Left renal cortex interstitium (tissue), 4 donors: ENCODE results near the gene MTA1. TPM values are rescaled to one million over a fixed set of nuclear protein-coding genes. Genes with fewer than 3 reads are reported as not detected.

Source experiments
- DNase-seq, 4 donors: peaks; one replicate each; pipeline ENCODE4 v3.0.0-alpha.2; 2013; ENCODE audit warnings: low read depth in 4 of 4, low spot score in 2 of 4, missing footprints in 1 of 4
- polyA plus RNA-seq, 4 donors: library from polyadenylated mRNA; unstranded; fragments of 120-200 nt; gene quantifications; one replicate each; pipeline ENCODE4 v1.2.1, GENCODE V29; 2013; ENCODE audit not compliant: insufficient read length in 4 of 4

The MTA1 gene
- polyA plus RNA-seq = 100 to 1,000 TPM in 3 of 4 donors, 10 to 100 TPM in 1; 71.1 to 172 (median 132) TPM

DNA sequence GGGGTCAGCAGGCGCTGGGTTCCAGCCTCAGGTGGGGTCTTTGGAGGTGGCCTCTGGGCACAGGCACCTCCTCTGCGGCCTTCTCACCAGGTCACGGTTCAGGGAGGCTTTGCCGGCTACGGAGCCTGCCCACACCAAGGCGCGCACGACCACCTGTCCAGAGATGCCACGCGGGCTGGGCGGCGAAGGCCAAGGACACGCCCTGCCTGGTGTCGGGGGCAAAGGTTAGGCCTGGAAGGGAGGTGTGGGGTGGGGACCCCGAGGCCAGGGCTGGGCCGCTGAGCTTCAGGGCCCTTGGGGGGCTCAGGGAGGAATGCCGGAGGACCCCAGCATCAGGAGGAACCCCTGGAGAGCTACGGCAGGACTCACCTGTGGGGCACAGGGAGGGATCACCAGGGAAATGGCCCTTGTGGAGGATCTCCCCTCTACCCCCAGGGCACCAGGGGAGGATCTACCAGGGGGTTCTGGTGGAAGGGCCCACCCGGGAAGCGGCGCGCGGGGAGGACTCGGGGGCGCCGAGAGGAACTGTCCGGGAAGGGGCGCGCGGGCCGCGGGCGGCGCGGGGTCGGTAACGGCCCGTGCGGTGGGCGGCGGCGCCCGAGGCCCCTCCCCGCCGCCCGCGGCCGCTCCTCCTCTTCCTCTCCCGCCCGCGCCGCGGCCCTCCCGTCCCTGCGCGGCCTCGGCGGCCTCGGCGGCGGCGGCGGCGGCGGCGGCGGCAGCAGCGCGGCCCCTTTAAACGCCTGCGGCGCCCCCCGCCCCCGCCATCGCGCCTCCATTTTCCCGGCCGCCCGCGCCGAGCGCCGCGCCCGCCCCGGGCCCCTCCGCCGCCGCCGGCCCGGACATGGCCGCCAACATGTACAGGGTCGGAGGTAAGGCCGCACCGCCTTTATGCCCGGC, at the start of gene MTA1:
TSS of gene MTA1 (plus strand) at position 633 of the 897 bp plus-strand sequence. CDS start at position 842, 209 bp downstream.
- DNase-seq = no peak

DNA sequence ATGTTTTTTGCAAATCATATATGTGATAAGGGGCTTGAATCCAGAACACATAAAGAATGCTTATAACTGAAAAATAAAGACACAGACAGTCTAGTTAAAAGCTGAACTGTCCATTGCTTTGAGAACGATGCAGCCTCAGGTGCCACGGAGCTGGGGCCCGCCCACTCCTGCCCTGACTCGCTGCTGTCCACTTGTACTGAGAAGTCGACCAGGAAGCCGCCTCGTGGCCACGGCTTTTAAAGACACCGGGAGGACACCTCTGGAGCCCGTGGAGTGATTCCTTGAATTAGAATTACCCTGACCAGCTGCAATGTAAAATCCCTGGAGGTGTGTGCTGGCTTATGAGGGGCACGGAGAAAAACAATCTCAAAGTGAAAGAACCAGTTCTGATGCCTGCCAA, 45.2 kb upstream of the MTA1 start:
- no peak for DNase-seq

DNA sequence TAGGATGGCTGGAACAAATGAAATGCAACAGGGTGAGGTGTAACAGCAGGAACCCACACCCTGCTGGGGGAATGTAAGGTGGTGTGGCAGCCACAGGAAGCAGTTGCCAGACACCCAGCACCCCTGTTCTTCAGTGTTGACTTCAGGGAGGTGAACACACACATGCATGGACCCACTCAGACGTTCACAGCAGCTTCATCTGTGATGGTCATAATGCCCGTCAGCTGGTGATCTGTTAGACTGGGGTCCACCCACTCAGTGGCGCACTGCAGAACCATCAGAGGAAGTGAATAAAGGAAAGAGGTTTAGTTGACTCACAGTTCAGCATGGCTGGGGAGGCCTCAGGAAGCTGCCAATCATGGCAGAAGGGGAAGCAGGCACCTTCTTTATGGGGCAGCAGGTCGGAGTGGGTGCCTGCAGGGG, 44.0 kb upstream of the MTA1 start:
- DNase-seq = no peak

DNA sequence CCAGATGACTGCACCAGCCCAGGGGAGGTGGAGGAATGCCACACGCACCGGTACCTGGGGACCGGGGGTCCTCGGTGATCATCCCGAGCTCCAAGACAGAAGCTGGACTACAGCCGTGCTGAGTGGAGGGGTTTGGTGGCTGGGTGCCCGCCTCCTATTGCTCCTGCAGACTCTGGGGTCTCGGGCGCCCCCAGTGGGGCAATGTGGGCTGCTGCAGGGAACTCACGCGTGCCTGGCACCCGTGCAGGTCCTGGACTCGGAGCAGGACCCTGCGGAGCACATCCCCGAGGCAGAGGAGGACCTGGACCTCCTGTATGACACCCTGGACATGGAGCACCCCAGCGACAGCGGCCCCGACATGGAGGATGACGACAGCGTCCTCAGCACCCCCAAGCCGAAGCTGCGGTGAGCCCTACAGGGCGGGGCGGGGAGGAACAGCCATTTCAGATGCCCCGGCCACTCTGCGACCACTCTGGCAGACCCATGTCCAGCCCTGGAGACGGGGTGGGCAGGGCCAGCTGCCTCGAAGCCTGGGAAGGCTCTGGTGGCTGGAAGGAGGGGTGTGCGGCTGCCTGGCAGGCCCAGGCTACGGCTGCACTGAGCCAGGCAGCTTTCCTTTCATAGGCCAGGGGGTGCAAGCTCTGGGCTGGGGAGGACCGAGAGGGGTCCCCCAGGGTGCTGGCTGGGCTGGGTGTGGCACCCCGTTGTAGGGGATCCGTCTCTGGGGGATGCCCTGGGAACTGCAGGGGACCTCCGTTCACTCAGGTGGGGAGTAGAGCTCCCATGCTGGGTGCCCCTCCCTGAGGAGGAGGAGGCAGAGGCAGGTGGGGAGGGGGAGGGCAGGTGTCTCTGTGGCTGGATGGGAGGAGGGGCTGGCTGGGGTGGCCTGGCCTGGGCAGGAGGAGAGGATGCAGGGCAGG, 42.8 kb upstream of the MTA1 start:
- DNase-seq = no peak

DNA sequence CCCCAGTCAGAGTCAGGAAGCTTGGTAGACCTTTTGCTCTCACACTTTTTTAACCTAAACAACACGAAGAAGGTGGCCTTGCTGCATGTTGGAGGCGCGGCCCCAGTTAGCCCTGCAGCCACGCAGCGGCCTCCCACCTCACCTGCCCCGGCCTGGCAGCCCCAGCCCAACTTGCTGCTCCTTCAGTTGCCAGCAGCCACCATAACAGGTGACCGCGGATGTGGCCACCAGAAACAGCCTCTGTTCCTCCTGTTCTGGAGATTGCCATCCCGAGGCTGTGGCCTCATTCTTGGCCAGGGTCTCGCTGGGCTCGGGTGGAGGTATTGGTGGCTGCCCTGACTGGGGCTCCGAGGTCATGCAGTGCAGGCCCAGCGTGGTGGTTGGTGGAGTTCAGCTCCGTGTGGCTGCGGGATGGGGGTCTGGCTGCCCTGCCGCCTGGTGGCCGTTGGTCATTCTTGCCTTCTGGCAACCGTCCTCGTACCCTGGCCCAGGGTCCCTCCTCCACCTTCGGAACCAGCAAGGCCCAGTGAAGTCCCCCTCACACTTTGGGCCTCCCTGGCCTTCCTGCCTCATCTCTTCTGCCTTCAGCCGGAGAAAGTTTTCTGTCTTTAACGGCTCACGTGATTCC, 42.0 kb upstream of the MTA1 start:
- DNase-seq = no peak

DNA sequence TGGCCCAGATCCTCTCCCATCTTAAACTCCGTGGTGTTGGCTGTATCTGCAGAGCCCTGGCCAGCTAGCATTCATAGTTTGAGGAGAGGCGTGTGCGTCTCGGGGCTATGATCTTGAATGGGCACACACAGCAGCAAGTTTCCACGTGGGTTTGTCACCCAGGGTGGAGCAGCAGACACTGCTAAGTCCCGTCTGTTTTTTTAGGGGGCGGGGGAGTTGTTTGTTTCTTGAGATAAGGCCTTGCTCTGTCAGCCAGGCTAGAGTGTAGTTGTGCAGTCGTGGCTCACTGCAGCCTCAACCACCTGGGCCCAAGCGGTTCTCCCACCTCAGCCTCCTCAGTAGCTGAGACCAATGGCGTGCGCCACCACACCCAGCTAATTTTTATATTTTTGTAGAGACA, 41.4 kb upstream of the MTA1 start:
- no peak for DNase-seq

DNA sequence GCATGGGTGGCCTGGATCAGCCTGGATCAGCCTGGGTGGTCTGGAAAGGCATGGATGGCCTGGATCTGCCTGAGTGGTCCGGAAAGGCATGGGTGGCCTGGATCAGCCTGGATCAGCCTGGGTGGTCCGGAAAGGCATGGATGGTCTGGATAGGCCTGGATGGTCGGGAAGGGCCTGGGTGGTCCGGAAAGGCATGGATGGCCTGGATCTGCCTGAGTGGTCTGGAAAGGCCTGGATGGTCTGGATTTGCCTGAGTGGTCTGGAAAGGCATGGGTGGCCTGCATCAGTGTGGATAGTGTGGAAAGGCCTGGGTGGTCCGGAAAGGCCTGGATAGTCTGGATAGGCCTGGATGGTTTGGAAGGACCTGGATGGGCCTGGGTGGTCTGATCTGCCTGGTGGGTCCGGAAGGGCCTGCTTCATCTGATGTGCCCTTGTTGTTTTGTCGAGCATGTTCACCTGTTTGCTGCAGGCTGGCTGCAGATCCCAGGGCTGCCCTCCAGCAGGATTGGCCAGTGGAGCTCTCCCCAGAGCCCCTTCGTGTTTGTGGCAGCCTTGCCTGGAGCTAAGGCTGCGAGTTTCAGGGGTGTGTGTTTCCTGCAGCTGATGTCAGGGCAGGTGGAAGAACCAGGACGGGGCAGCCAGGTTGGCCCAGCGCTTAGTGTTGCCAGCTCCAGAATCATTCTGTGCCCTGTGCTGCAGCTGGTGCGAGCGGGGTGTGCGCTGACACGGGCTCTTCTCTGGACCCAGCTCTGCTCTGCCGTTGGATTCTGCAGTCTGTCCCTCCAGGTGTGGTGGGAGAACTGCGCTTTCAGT, 40.5 kb upstream of the MTA1 start:
- no peak for DNase-seq

DNA sequence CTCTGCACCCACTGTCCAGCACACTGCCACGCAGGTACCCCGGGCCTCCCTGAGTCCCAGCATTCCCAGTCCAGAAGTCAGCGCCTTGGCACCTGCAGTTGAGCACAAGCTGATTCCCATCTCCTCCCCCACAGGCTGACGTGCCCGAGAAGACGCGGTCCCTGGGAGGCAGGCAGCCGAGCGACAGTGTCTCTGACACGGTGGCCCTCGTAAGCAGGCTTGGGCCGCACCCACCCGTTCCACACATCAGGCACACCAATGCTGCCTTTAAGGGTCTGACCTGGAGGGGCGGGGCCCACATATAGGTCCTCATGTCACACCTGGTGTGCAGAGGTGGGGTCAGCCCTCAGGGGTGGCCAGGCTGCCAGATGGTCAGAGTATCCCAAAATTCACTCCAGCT, 39.7 kb upstream of the MTA1 start:
- DNase-seq = no peak

DNA sequence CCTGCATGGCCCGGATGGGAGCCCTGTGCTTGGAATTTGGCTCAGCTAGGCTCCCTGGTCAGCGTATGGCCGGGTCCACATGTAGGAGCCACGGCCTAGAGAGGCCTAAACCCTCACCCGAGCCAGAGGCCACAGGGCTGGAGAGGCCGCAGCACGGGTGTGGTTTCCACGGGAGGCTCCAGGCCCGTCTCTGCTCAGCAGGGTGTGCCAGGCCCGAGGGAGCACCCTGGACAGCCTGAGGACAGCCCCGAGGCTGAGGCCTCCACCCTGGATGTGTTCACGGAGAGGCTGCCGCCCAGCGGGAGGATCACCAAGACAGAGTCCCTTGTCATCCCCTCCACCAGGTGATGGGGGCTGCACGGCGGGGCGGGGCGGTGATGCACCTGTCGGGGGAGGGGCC, 38.9 kb upstream of the MTA1 start:
- DNase-seq = no peak

DNA sequence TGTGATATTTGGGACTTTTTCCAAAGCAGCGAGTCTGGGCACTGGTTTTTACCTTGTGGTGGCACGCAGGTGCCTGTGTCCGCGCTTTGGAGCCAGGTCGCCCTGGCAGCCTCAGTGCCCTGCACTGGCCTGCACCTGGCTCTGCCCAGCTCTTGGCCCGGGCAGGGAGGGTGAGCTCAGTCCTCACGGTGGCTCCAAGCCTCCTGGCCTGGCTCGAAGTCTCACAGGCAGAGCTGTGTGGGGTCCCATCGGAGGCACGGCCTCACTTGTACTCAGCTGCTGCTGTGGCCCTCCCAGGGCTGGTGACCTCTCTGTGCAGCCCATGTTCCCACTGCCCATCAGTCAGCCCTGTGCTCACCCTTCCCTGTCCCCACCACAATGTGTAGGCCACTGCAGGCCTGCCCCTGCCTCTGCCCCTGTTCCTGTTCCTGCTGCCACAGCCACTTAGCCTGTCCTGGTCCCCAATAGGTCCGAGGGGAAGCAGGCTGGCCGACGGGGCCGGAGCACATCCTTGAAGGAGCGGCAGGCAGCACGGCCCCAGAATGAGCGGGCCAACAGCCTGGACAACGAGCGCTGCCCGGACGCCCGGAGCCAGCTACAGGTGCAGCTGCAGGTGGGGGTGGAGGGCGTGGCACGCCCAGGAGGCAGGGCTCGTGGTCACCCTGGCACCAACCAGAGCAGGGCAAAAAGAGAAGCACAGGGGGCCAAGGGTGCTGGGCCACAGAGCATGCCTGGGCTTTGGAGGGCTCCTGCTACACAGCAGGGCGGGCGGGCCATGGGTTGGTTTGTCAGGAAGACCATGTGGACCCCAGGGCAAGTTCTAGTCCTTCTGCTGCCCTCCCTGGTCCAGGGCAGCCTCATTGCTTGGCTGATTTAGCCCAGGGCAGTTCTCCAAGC, 37.9 kb upstream of the MTA1 start:
- DNase-seq = no peak

DNA sequence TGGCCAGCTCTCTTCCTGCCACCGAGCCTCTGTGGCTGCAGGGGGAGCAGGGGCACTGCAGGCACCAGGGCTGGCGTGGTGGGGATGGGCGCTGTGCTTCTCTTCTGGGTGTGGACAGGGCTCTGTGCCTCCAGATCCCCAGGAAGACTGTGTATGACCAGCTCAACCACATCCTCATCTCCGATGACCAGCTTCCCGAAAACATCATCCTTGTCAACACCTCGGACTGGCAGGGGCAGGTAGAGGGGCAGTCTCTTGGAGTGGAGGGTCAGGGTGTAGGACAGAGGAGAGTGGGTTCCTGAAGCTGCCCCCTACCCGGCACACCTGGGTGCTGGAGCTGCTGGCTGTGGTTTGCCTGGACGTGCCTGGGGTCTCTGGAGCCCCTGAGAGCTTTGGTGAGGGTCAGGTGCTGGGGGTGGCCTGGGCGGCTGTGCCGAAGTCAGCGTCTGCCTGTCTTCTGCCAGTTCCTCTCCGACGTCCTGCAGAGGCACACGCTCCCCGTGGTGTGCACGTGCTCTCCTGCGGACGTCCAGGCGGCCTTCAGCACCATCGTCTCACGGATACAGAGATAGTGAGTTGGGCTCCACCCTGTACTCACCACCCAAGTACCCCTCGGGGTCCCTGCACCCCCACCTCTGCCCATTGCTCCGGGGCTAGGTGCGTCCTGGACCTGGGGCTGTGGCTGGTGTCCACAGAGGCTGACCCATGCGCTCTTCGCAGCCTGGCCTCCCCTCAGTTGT, 37.1 kb upstream of the MTA1 start:
- no peak for DNase-seq

DNA sequence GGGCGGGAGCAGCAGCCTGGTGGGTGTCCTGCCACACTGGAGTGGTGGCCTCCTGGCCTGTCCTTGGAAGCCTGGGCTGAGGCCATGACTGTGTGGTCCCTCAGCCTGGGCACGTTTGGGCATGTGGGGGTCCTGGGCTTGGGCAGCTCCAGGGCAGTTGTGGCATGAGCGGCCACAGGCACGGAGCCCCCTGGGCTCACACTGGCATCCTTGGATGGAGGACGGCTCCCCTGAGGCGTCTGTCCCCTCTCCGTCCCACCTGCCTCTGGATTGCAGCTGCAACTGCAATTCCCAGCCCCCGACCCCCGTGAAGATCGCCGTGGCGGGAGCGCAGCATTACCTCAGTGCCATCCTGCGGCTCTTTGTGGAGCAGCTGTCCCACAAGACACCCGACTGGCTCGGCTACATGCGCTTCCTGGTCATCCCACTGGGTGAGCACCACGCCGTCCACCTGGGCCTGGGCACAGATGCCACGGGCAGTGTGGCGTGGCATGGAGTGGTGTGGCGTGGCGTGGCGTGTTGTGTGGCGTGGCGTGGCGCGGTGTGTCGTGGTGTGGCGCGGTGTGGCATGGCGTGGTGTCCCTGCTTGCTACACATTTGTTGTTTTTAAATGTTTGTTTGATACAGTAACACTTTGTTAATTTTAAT, 36.4 kb upstream of the MTA1 start:
- DNase-seq = no peak

DNA sequence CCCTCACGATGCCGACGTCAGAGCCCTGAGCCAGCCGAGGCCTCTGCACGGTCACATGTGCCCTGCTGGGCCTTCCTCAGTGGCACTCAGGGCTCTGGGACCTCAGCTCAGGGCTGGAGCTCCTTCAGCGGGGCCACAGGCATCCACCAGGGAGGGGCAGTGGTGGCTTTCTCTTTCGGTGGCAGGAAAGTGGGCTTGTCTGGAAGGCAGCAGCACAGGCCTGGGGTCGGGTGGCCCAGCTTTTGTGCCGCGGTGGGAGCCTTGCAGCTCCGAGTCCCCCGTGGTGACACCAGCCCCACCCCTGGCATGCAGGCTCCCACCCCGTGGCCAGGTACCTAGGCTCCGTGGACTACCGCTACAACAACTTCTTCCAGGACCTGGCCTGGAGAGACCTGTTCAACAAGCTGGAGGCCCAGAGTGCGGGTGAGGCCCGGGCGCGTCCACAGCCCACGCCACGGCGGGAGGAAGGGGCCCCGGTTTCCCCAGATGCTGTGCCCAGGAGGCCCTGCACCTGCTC, 35.5 kb upstream of the MTA1 start:
- DNase-seq = no peak

DNA sequence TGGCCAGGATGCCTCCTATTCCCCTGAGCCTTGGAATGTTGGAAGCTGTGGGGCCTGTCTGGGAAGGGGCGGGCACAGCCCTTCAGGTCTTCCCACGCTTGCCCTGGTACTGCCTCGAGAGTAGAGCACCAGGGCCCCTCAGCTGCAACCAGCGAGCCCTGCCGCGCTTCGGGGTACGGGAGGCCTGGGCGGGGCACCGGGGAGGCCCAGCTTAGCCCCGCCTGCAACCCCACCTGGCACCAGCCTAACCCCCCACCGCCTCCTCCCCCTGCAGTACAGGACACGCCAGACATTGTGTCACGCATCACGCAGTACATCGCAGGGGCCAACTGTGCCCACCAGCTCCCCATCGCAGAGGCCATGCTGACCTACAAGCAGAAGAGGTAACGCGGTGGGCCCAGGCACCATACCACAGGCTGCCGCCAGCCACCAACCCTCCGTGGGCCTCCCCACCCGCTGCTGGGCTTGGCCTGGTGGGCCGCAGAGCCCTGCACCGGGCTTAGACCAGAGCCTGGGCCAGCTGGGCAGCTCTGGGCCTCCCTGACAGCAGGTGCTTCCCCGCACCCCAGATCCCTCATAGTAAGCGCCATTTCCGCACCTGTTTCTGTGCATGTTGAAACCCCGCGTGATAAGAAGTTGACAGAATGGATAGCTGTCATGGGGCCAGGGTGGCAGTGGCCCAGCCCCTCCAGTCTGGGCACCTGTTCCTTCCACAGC, 34.9 kb upstream of the MTA1 start:
- no peak for DNase-seq

DNA sequence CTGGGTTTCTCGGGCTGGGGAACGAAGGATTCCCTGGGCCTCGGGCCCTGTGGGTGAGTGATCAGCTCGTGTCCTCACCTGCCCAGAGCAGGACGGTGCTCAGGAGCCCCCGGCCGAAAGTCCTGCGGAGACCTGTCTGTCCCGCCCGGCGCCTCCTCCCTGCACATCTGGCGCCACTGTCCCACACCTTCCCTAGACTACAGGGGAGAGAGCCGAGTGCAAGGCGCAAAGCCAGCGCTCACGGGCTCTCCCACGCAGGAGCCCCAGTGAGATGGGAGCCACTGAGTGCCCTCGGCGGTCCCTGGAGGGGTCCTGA, 34.3 kb upstream of the MTA1 start:
- no peak for DNase-seq

DNA sequence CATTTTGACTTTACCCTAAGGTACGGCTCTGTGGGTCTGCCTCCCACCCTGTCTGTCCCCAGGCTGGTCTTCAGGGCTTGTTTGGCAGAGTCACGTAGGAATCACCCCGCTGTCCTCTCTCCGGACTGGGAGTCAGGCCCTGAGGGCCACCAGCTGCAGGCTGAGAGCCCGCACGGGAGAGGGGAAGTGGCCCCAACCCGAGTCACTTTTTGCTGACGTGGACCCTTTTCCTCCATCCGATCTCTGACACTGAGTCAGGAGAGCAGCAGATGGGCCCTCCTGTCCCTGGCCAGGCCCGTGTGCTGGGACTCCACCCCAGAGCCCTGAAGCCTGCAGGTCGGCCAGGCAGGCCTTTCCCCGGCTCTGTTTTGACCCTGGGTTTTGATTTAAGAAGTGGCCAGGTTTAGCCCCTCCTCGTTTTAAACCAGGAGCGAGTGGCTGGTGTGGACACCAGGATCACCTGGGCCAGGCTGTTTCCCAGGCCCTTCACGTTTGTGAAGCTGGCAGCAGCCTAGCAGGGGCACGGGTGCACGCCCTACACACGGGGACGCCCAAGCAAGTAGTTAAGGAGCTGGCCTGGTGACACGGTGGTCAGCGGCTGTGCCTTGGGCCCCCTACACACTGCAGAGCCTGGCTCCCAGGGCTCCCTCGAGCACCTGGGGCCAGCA, 33.8 kb upstream of the MTA1 start:
- no peak for DNase-seq
